HepG2 (cell line): ENCODE measurements around the gene DHX30. TPM values are rescaled to one million over a fixed set of nuclear protein-coding genes. Genes with fewer than 3 reads are reported as not detected.

Experiments used
- ATAC-seq: fragments of 200-7000 bp; cut with Tn5 transposase; 3 replicates; pipeline ENCODE4 v1.9.1; 2020; ENCODE audit warnings: mild to moderate bottlenecking, moderate library complexity
- BruUV-seq: library from RNA; stranded (reverse); fragments of 400-500 nt; replicated peaks from 2 replicates; lab custom pipeline; 2021; lab: Mats Ljungman, UMichigan
- CTCF ChIA-PET: fragments of 300-600 bp; formaldehyde crosslinking; extraction: SDS; loops from one replicate; lab custom pipeline; 2021; ENCODE audit warnings: low total read pairs, inconsistent platforms, low intra/inter-chr PET ratio; lab: Yijun Ruan, JAX
- POLR2A ChIA-PET: fragments of 350-600 bp; sonication (Branson Sonifier 250); formaldehyde crosslinking; loops from one replicate; lab custom pipeline; 2020; ENCODE audit warnings: antibody characterized with exemption, inconsistent platforms; lab: Yijun Ruan, JAX
- DNase-seq: peaks from one replicate; pipeline ENCODE4 v3.0.0-alpha.2; 2015; ENCODE audit warnings: low spot score
- FAIRE-seq: peaks from 3 replicates; lab custom pipeline; 2011; peaks lifted over from hg19 to GRCh38; lab: Jason Lieb, UNC
- H2AFZ ChIP-seq: one replicate; pipeline ENCODE4 v1.6.1; 2011; ENCODE audit warnings: low read length, inconsistent platforms
- H3K27ac ChIP-seq: fragments of 300-600 bp; 3 replicates; pipeline ENCODE4 v1.8.0; 2011; ENCODE audit warnings: mixed run types, mild to moderate bottlenecking, mixed read lengths, low read length, inconsistent platforms; ENCODE audit not compliant: insufficient read depth; ENCODE audit errors: extremely low read length
- H3K27me3 ChIP-seq, 2 experiments: fragments of 200-600 bp in 1 of 2; 2 replicates in 1 of 2; 3 replicates in 1 of 2; pipeline versions ENCODE4 v1.6.0 to v1.8.0; 2011; ENCODE audit warnings: low read length in 2 of 2, mild to moderate bottlenecking in 2 of 2, moderate library complexity in 2 of 2, inconsistent platforms in 1 of 2; ENCODE audit not compliant: insufficient read depth in 2 of 2, control insufficient read depth in 1 of 2
- H3K36me3 ChIP-seq, 2 experiments: fragments of 200-600 bp in 1 of 2; replicated peaks in 1 of 2; 2 replicates in 1 of 2; 3 replicates in 1 of 2; pipeline versions ENCODE4 v1.5.1 to v1.8.0; 2011; ENCODE audit warnings: low read length in 2 of 2, inconsistent platforms in 1 of 2; ENCODE audit not compliant: insufficient read depth in 2 of 2, control insufficient read depth in 1 of 2
- H3K4me1 ChIP-seq: 2 replicates; pipeline ENCODE4 v1.5.1; 2012; ENCODE audit warnings: low read length, inconsistent platforms; ENCODE audit not compliant: insufficient read depth
- H3K4me2 ChIP-seq: 2 replicates; pipeline ENCODE4 v1.6.0; 2011; ENCODE audit warnings: low read depth, low read length, inconsistent platforms
- H3K4me3 ChIP-seq, 3 experiments: fragments of 200-600 bp in 1 of 3; sonication (generic), shearing (Covaris generic) in 1 of 3; replicated peaks in 1 of 3; 2 replicates each; pipeline ENCODE4 v1.5.1; 2011 to 2016; ENCODE audit warnings: low read length in 3 of 3, inconsistent platforms in 2 of 3, low read depth in 2 of 3, mild to moderate bottlenecking in 2 of 3, control low read depth in 1 of 3, mixed read lengths in 1 of 3; ENCODE audit not compliant: insufficient read depth in 1 of 3
- H3K79me2 ChIP-seq: one replicate; pipeline ENCODE4 v1.6.1; 2011; ENCODE audit warnings: low read length, inconsistent platforms; ENCODE audit not compliant: insufficient read depth
- H3K9ac ChIP-seq: 2 replicates; pipeline ENCODE4 v1.6.0; 2011; ENCODE audit warnings: mild to moderate bottlenecking, low read depth, low read length, inconsistent platforms; ENCODE audit not compliant: insufficient read depth
- H3K9me3 ChIP-seq: 2 replicates; pipeline ENCODE4 v1.5.1; 2012; ENCODE audit warnings: mild to moderate bottlenecking, low read length
- H4K20me1 ChIP-seq: 2 replicates; pipeline ENCODE4 v1.6.0; 2011; ENCODE audit warnings: inconsistent platforms, mild to moderate bottlenecking, low read length, moderate library complexity; ENCODE audit not compliant: insufficient read depth
- CREB1 ChIP-seq, 2 experiments: fragments of 450-650 bp in 1 of 2; IDR thresholded peaks; 2 replicates each; pipeline ENCODE4 v1.6.1; 2016 to 2017; ENCODE audit warnings: control low read depth in 1 of 2, mild to moderate bottlenecking in 1 of 2, missing compliant biosample characterization in 1 of 2, missing genetic modification characterization in 1 of 2
- GATAD1 ChIP-seq: IDR thresholded peaks from 2 replicates; pipeline ENCODE4 v1.6.1; 2016; ENCODE audit warnings: missing genetic modification reagents, missing compliant biosample characterization
- NCOR1 ChIP-seq: fragments of 200-600 bp; sonication (generic); IDR thresholded peaks from 2 replicates; pipeline ENCODE4 v1.7.0; 2017; ENCODE audit warnings: antibody characterized with exemption, low read length, borderline replicate concordance
- SOX13 ChIP-seq, 3 experiments: fragments of 450-650 bp in 1 of 3; sonication (generic) in 1 of 3; formaldehyde crosslinking in 1 of 3; IDR thresholded peaks in 2 of 3; conservative IDR thresholded peaks in 1 of 3; 2 replicates each; pipeline versions ENCODE4 v1.5.0 to v1.6.1; 2016 to 2020; ENCODE audit warnings: antibody characterized with exemption in 1 of 3, mild to moderate bottlenecking in 1 of 3, missing compliant biosample characterization in 1 of 3, missing genetic modification reagents in 1 of 3, moderate library complexity in 1 of 3
- SSRP1 ChIP-seq: IDR thresholded peaks from 2 replicates; pipeline ENCODE4 v1.6.1; 2016; ENCODE audit warnings: control low read depth
- ZNF776 ChIP-seq: sonication (generic); formaldehyde crosslinking; IDR thresholded peaks from 2 replicates; pipeline ENCODE4 v1.4.0; 2020; ENCODE audit warnings: mild to moderate bottlenecking, missing genetic modification reagents
- WGBS: methylation state at CpG from one replicate; pipeline ENCODE4 v1.1.6; 2017; ENCODE audit warnings: low lambda C conversion rate; 5-methylcytosine and 5-hydroxymethylcytosine counted together
- in situ Hi-C: cut with HindIII; loops from 2 replicates; pipeline ENCODE4 v1.10.0; 2017; ENCODE audit warnings: low pct_unique_long_range_greater_than_20kb; ENCODE audit not compliant: extremely low pct_ligation_motif_present
- intact Hi-C: fragments of 100-400 bp; cut with micrococcal nuclease; formaldehyde crosslinking; loops from one replicate; pipeline ENCODE4 v1.10.0; 2022; ENCODE audit not compliant: unreplicated experiment
- polyA plus RNA-seq, 8 experiments: library from polyadenylated mRNA; depleted of rRNA in 3 of 8; stranded (reverse) in 7 of 8; unstranded in 1 of 8; fragments of >200 nt; fragmentation: Illumina TruSeq in 4 of 8; extraction: Trizol in 4 of 8; gene quantifications; 2 replicates each; pipeline versions ENCODE4 v1.2.1 to v1.2.3, GENCODE V29; 2011 to 2016; ENCODE audit warnings: low read depth in 4 of 8, missing spikeins in 1 of 8, mixed read lengths in 1 of 8; ENCODE audit not compliant: insufficient read depth in 1 of 8
- total RNA-seq, 5 experiments: library from RNA; depleted of rRNA; stranded (reverse); fragments of >200 nt; fragmentation: Illumina TruSeq; extraction: Trizol; gene quantifications; 2 replicates each; pipeline ENCODE4 v1.2.3, GENCODE V29; 2016; ENCODE audit warnings: low read depth in 1 of 5
- TF ChIP-seq, protein P1 (sequence below): sonication (generic); formaldehyde crosslinking; IDR thresholded peaks from 2 replicates; pipeline ENCODE4 v1.5.0; 2020; ENCODE audit warnings: missing genetic modification reagents
- TF ChIP-seq, protein P2 (sequence below): sonication (generic); formaldehyde crosslinking; IDR thresholded peaks from 2 replicates; pipeline ENCODE4 v1.9.0; 2021; ENCODE audit warnings: missing genetic modification reagents, borderline replicate concordance

Gene DHX30
- total and polyA plus RNA-seq, 2 of the 13 experiments (the other 11 are each of a cell fraction or from before 2014, with no cell fraction given): 30.6 to 59.4 TPM

DNA sequence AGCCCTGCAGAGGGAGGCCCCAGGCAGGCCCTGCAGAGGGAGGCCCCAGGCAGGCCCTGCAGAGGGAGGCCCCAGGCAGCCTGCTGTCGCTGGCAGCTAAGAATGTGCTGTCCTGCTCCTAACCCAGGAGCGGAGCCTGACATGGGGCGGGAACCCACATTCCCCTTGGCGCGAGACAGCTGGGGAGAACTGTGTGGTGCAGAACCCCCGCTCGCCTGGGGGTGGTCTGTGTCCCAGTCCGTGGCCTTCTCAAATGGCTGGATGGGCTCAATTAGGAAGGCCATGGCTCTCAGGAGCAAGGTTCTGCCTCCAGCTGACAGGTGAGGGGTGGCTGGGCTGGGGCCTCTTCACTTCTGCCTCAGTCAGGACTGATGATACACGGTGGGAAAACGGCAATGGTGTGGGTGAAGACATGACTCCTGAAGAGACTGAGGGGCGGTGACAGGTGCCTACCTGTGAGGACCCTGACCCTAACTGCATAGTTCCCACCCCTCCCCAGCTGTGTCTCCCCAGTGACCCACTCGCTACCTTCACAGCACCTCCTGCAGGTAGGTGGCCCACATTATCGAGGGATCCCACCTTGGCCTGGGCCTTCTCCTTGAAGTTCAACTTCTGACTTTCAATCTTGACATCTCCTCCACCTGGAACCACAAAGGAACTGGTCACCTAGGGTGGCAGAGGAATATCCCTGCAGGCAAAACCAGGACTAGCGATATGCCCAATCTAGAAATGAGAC lies 52.0 kb downstream of the DHX30 start:
- H3K4me1 ChIP-seq: no peaks in the 10 kb centered on the region
- ATAC-seq: no peak
- no TSS peak for BruUV-seq
- H3K9me3 ChIP-seq: no peaks in the 10 kb centered on the region
- WGBS: 90% methylated on average over 4 of the region's 14 CpGs
- intact Hi-C loops (no loop called here), in situ Hi-C loops (loop anchor here (10.0 kb wide), 1 partner anchor 140 kb away; no protein-coding TSS in a partner anchor)
- H3K36me3 ChIP-seq: peaks cover 24 to 58% of the 10 kb centered on the region in 2 experiments
- H3K79me2 ChIP-seq: no peaks in the 10 kb centered on the region
- no peak for DNase-seq
- no peak overlapping the region for H2AFZ ChIP-seq
- no peaks in the 10 kb centered on the region for H4K20me1 ChIP-seq
- no peak overlapping the region for H3K4me2 ChIP-seq
- H3K9ac ChIP-seq: no peak overlapping the region
- CTCF ChIA-PET: no interaction called here
- TF ChIP-seq SOX13 (IDR thresholded peaks at IDR 0.05) (no peak), SOX13 (CRISPR knock-in tag; conservative IDR thresholded peaks at IDR 0.05 in 1 of 2, IDR thresholded peaks at IDR 0.05 in 1 of 2) (no peak), GATAD1 (CRISPR knock-in tag) (no peak), SSRP1 (no peak), ZNF776 (CRISPR knock-in tag) (no peak), CREB1 (IDR thresholded peaks at IDR 0.05) (no peak), CREB1 (CRISPR knock-in tag; IDR thresholded peaks at IDR 0.05) (no peak), NCOR1 (no peak)
- TF ChIP-seq, protein P1, sequence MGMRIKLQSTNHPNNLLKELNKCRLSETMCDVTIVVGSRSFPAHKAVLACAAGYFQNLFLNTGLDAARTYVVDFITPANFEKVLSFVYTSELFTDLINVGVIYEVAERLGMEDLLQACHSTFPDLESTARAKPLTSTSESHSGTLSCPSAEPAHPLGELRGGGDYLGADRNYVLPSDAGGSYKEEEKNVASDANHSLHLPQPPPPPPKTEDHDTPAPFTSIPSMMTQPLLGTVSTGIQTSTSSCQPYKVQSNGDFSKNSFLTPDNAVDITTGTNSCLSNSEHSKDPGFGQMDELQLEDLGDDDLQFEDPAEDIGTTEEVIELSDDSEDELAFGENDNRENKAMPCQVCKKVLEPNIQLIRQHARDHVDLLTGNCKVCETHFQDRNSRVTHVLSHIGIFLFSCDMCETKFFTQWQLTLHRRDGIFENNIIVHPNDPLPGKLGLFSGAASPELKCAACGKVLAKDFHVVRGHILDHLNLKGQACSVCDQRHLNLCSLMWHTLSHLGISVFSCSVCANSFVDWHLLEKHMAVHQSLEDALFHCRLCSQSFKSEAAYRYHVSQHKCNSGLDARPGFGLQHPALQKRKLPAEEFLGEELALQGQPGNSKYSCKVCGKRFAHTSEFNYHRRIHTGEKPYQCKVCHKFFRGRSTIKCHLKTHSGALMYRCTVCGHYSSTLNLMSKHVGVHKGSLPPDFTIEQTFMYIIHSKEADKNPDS (CRISPR knock-in tag): no peak
- TF ChIP-seq, protein P2, sequence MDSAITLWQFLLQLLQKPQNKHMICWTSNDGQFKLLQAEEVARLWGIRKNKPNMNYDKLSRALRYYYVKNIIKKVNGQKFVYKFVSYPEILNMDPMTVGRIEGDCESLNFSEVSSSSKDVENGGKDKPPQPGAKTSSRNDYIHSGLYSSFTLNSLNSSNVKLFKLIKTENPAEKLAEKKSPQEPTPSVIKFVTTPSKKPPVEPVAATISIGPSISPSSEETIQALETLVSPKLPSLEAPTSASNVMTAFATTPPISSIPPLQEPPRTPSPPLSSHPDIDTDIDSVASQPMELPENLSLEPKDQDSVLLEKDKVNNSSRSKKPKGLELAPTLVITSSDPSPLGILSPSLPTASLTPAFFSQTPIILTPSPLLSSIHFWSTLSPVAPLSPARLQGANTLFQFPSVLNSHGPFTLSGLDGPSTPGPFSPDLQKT: no peak
- TF ChIP-seq, all 625 proteins: peak for 0
- Histone ChIP-seq H3K27ac (no peak overlapping the region), H3K27me3 (no peaks in the 10 kb centered on the region), H3K4me3 (no peak overlapping the region)
- POLR2A ChIA-PET: no interaction called here
- FAIRE-seq: no peak
